Progenitor cell of endocrine pancreas (in vitro differentiated cells): Measurements from ENCODE around the gene ADARB2. TPM values are rescaled to one million over a fixed set of nuclear protein-coding genes. Genes with fewer than 3 reads are reported as not detected.

Experiments used
- DNase-seq: peaks from one replicate; pipeline ENCODE4 v3.0.0; 2021; ENCODE audit warnings: low spot score; ENCODE audit not compliant: unreplicated experiment
- H3K27ac Mint-ChIP-seq: 2 replicates; pipeline ENCODE4 v1.8.0; 2021; ENCODE audit warnings: mild to moderate bottlenecking, moderate library complexity, mixed read lengths
- H3K27me3 Mint-ChIP-seq: 2 replicates; pipeline ENCODE4 v1.8.0; 2021; ENCODE audit warnings: mixed read lengths
- H3K36me3 Mint-ChIP-seq: 2 replicates; pipeline ENCODE4 v1.8.0; 2022; ENCODE audit warnings: mixed read lengths; ENCODE audit not compliant: insufficient read depth
- H3K4me1 Mint-ChIP-seq: 2 replicates; pipeline ENCODE4 v1.8.0; 2021; ENCODE audit warnings: low read depth, mixed read lengths
- H3K4me3 Mint-ChIP-seq: 2 replicates; pipeline ENCODE4 v1.8.0; 2021; ENCODE audit warnings: low read depth, mild to moderate bottlenecking, moderate library complexity, mixed read lengths
- H3K9me3 Mint-ChIP-seq: 2 replicates; pipeline ENCODE4 v1.8.0; 2021; ENCODE audit warnings: low read depth, mixed read lengths
- total RNA-seq: library from RNA; stranded (reverse); gene quantifications from 2 replicates; pipeline ENCODE4 v1.2.1, GENCODE V29; 2021
- TF ChIP-seq, protein P1 (sequence below): fragments of 200-600 bp; sonication (generic); IDR thresholded peaks from one replicate; pipeline ENCODE4 v1.5.0; 2021; ENCODE audit warnings: antibody characterized with exemption, mild to moderate bottlenecking; ENCODE audit not compliant: unreplicated experiment

Gene ADARB2
- total RNA-seq, 1 donor from 2014 or later, result 1.3 TPM

DNA sequence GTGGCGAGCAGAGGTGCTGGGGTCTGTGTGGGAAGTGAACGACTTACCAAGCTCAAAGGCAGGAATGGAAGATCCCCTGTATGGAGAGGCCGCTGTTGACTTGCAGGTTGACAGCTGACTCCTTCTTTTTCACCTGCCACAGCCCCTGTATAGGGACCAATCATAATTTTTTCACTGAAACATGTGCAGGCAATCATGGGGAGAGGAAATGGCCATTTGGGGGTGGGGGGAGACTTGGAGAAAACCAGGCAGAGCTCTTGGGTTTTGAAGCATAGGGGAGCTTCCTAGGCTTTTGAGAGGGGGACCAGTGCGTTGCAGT is 579.8 kb downstream of the ADARB2 start:
- Mint-ChIP-seq H3K4me3 (no peak overlapping the region), H3K9me3 (no peaks in the 10 kb centered on the region), H3K36me3 (no peaks in the 10 kb centered on the region), H3K4me1 (peaks cover 5% of the 10 kb centered on the region), H3K27me3 (peaks cover 19% of the 10 kb centered on the region), H3K27ac (no peak overlapping the region)
- DNase-seq, result no peak
- TF ChIP-seq, protein P1, sequence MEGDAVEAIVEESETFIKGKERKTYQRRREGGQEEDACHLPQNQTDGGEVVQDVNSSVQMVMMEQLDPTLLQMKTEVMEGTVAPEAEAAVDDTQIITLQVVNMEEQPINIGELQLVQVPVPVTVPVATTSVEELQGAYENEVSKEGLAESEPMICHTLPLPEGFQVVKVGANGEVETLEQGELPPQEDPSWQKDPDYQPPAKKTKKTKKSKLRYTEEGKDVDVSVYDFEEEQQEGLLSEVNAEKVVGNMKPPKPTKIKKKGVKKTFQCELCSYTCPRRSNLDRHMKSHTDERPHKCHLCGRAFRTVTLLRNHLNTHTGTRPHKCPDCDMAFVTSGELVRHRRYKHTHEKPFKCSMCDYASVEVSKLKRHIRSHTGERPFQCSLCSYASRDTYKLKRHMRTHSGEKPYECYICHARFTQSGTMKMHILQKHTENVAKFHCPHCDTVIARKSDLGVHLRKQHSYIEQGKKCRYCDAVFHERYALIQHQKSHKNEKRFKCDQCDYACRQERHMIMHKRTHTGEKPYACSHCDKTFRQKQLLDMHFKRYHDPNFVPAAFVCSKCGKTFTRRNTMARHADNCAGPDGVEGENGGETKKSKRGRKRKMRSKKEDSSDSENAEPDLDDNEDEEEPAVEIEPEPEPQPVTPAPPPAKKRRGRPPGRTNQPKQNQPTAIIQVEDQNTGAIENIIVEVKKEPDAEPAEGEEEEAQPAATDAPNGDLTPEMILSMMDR, result no peak

DNA sequence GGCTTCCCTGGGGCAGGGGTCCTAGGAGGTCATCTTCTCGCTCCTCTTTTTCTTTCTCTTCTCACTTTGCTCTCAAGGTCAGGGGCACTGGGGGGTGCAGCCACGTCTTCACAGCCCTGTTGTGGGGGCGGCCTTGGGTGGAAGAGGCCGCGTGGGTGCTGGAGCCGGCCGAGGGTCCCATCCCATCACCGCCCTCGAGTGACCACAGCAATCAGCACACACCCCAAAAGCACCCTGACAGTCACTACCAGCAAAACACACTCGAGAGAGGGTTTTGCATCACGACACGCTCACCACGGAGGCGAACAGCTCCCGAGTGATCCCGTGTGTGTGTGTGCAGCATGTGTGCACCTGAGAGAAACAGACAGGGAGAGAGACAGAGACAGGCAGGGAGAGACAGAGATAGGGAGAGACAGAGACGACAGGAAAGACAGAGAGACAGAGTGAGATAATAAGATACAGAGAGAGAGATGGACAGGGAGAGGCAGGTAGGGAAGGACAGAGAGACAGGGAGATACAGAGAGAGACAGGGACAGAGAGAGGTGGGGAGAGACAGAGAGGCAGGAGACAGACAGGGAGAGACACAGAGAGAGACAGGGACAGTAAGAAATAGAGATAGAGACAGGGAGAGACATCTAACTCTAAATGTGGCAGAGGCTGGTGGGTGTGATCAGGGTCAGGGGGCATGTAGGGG is 580.3 kb downstream of the ADARB2 start:
- H3K4me1 Mint-ChIP-seq, result peaks cover 5% of the 10 kb centered on the region
- no peaks in the 10 kb centered on the region for H3K9me3 Mint-ChIP-seq
- no peak for DNase-seq
- H3K27me3 Mint-ChIP-seq, result peaks cover 19% of the 10 kb centered on the region
- no peaks in the 10 kb centered on the region for H3K36me3 Mint-ChIP-seq
- H3K27ac Mint-ChIP-seq, result no peak overlapping the region
- TF ChIP-seq, protein P1, result no peak
- no peak overlapping the region for H3K4me3 Mint-ChIP-seq

DNA sequence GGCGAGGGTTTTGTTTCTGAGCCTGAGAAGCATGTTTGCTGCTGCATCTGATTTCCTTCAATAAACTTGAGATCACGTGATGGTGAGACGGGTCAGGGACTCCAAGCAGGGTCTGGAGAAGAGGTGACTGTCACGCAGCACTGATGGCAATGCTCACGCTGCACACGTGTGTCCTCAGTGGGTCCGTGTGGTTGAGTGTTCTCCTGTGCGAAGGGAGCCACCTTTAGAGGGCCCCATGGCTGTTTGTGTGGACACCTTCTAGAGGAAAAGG is 580.8 kb downstream of the ADARB2 start:
- no peaks in the 10 kb centered on the region for H3K9me3 Mint-ChIP-seq
- no peak overlapping the region for H3K4me3 Mint-ChIP-seq
- H3K4me1 Mint-ChIP-seq, result peaks cover 8% of the 10 kb centered on the region
- H3K36me3 Mint-ChIP-seq, result no peaks in the 10 kb centered on the region
- H3K27me3 Mint-ChIP-seq, result peaks cover 19% of the 10 kb centered on the region
- DNase-seq, result no peak
- TF ChIP-seq, protein P1, result no peak
- no peak overlapping the region for H3K27ac Mint-ChIP-seq

DNA sequence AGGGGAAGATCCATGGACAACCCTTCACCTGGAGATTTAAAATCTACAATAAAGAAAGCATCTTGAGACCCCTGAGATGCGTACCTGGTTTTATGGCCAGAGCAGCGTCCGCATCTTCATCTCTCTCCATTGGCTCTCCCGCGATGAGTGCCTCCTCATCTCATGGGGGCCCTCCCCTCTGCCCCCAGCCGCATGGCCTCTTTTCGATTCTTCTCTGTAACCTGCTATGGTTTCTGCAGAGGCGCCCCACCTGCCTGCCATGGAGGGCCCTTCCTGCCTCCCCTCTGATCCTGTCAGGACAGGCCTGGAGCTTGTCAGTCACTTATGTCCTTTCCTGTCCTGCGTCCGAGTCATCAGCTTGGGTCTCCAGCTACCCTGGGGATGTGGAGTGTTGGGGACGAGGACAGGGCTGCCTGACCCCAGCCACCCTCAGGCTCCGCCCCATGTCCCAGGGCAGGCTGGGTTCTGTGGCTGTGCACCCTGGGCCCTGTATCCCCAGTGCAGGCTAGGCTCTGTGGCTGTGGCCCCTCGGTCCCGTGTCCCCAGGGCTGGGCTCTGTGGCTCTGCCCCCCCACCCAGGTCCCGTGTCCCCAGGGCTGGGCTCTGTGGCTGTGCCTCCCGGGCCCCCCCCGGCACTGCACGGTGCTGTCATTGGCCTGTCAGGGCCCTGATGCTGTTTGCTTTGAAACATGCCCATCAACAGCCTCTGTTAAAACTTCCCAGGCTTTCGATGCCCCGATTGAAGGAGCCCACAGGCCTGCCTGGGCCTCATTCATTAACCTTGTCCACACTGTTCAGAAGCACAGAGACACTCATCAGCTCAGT is 581.3 kb downstream of the ADARB2 start:
- Mint-ChIP-seq H3K4me1 (peaks cover 11% of the 10 kb centered on the region), H3K4me3 (no peak overlapping the region), H3K27ac (no peak overlapping the region)

DNA sequence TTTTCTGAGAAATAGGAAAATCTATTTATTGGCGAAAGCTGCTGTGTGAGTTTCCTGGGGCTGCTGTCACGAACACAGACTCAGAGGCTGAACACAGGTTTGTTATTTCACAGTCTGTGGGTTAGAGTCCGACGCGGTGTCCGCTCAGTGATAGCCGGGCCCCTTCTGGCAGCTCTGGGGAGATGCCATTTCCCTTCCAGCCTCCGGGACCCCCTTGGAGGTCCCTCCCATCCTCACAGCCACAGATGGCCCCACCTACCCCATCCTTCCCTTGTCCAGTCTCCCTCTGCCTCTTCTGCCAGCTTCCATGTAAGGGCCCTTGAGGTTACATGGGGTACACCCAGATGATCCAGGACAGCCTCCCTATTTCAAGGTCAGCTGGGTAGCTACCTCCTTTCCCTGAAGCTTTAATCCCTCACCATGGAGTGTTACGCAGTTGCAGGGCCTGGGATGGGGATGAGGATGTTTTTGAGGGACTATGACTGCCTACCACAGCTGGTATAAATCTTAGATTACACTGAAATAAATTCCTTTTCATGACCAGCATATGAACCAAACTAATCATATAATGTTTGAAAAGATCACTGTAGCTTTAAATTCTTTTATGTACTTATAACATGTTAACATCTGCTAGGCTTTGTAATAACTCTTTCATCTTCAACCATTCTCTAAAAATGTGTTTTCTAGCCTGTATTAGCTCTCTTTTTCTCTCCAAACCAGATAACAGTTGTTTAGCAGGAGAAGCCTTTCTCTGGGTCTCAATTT is 582.6 kb downstream of the ADARB2 start:
- H3K4me3 Mint-ChIP-seq, result no peak overlapping the region
- no peak for DNase-seq

More for the DNA sequence above, 581.3 kb downstream of the ADARB2 start:
- TF ChIP-seq, protein P1, result no peak
- H3K27me3 Mint-ChIP-seq, result peaks cover 19% of the 10 kb centered on the region
- no peaks in the 10 kb centered on the region for H3K36me3 Mint-ChIP-seq
- H3K9me3 Mint-ChIP-seq, result no peaks in the 10 kb centered on the region
- no peak for DNase-seq

More for the DNA sequence above, 582.6 kb downstream of the ADARB2 start:
- Mint-ChIP-seq H3K27ac (no peak overlapping the region), H3K9me3 (no peaks in the 10 kb centered on the region), H3K36me3 (no peaks in the 10 kb centered on the region), H3K27me3 (peaks cover 21% of the 10 kb centered on the region), H3K4me1 (peaks cover 18% of the 10 kb centered on the region)
- TF ChIP-seq, protein P1, result no peak
